Glutamatergic neuron (in vitro differentiated cells): Measurements from ENCODE around the gene LDLRAD2. TPM values are rescaled to one million over a fixed set of nuclear protein-coding genes. Genes with fewer than 3 reads are reported as not detected.

Experiments used
- DNase-seq: peaks from one replicate; pipeline ENCODE4 v3.0.0; 2022
- H3K27ac Mint-ChIP-seq: one replicate; pipeline ENCODE4 v1.8.0; 2020; ENCODE audit warnings: mild to moderate bottlenecking, mixed read lengths, inconsistent platforms; ENCODE audit not compliant: unreplicated experiment
- H3K27me3 Mint-ChIP-seq: one replicate; pipeline ENCODE4 v1.8.0; 2020; ENCODE audit warnings: mild to moderate bottlenecking, moderate library complexity, mixed read lengths, inconsistent platforms; ENCODE audit not compliant: unreplicated experiment
- H3K36me3 Mint-ChIP-seq: one replicate; pipeline ENCODE4 v1.8.0; 2020; ENCODE audit warnings: mild to moderate bottlenecking, mixed read lengths, inconsistent platforms; ENCODE audit not compliant: unreplicated experiment
- H3K4me1 Mint-ChIP-seq: one replicate; pipeline ENCODE4 v1.8.0; 2020; ENCODE audit warnings: mild to moderate bottlenecking, low read depth, mixed read lengths, inconsistent platforms; ENCODE audit not compliant: unreplicated experiment
- H3K4me3 Mint-ChIP-seq: one replicate; pipeline ENCODE4 v1.8.0; 2020; ENCODE audit warnings: mild to moderate bottlenecking, mixed read lengths, inconsistent platforms; ENCODE audit not compliant: unreplicated experiment
- H3K9me3 Mint-ChIP-seq: one replicate; pipeline ENCODE4 v1.8.0; 2020; ENCODE audit warnings: mild to moderate bottlenecking, moderate library complexity, mixed read lengths, inconsistent platforms; ENCODE audit not compliant: unreplicated experiment
- CTCF ChIP-seq: fragments of 200-600 bp; sonication (generic); IDR thresholded peaks from one replicate; pipeline ENCODE4 v1.5.0; 2021; ENCODE audit not compliant: partially characterized antibody, unreplicated experiment
- total RNA-seq: library from RNA; stranded (reverse); fragmentation: NEBNext Ultra II Directional; extraction: Animal tissue kit (Norgen Biotek cat#: 25700); gene quantifications from one replicate; pipeline ENCODE4 v1.2.1, GENCODE V29; 2021; ENCODE audit not compliant: unreplicated experiment

Gene LDLRAD2
- total RNA-seq, 1 donor from 2014 or later = not detected

GRCh38 chr1:21841852-21842466 is 29.9 kb downstream of the LDLRAD2 start:
- Mint-ChIP-seq H3K27ac (no peak overlapping the region), H3K36me3 (no peaks in the 10 kb centered on the region), H3K4me3 (no peak overlapping the region), H3K9me3 (no peaks in the 10 kb centered on the region), H3K4me1 (no peaks in the 10 kb centered on the region), H3K27me3 (no peaks in the 10 kb centered on the region)
- no peak for TF ChIP-seq CTCF
- DNase-seq = no peak

- H3K27ac Mint-ChIP-seq = no peak overlapping the region
- TF ChIP-seq CTCF = no peak
These were observed 30.6 kb downstream of the LDLRAD2 start for GRCh38 chr1:21842606-21843162.

GRCh38 chr1:21843208-21843607 is 31.1 kb downstream of the LDLRAD2 start:
- DNase-seq = no peak
- H3K36me3 Mint-ChIP-seq = no peaks in the 10 kb centered on the region
- no peak overlapping the region for H3K27ac Mint-ChIP-seq
- H3K4me1 Mint-ChIP-seq = no peaks in the 10 kb centered on the region
- no peak for TF ChIP-seq CTCF
- H3K4me3 Mint-ChIP-seq = no peak overlapping the region
- no peaks in the 10 kb centered on the region for H3K9me3 Mint-ChIP-seq
- H3K27me3 Mint-ChIP-seq = no peaks in the 10 kb centered on the region

More at GRCh38 chr1:21842606-21843162, 30.6 kb downstream of the LDLRAD2 start:
- Mint-ChIP-seq H3K9me3 (no peaks in the 10 kb centered on the region), H3K4me1 (no peaks in the 10 kb centered on the region), H3K36me3 (no peaks in the 10 kb centered on the region), H3K27me3 (no peaks in the 10 kb centered on the region), H3K4me3 (no peak overlapping the region)
- DNase-seq = no peak

GRCh38 chr1:21843996-21844395 is 31.9 kb downstream of the LDLRAD2 start:
- no peak for TF ChIP-seq CTCF
- no peak overlapping the region for H3K4me3 Mint-ChIP-seq
- H3K27me3 Mint-ChIP-seq = no peaks in the 10 kb centered on the region
- H3K9me3 Mint-ChIP-seq = no peaks in the 10 kb centered on the region
- DNase-seq = no peak
- no peaks in the 10 kb centered on the region for H3K4me1 Mint-ChIP-seq
- no peak overlapping the region for H3K27ac Mint-ChIP-seq
- no peaks in the 10 kb centered on the region for H3K36me3 Mint-ChIP-seq
